Endodermal cell (in vitro differentiated cells): Measurements from ENCODE around the gene NRXN3. TPM values are rescaled to one million over a fixed set of nuclear protein-coding genes. Genes with fewer than 3 reads are reported as not detected.

Experiments
- DNase-seq: peaks from one replicate; pipeline ENCODE4 v3.0.0-alpha.2; 2017
- H3K27ac ChIP-seq: 2 replicates; pipeline ENCODE4 v1.5.1; 2013; ENCODE audit warnings: mild to moderate bottlenecking, low read depth, low read length, moderate library complexity
- H3K27me3 ChIP-seq: 2 replicates; pipeline ENCODE4 v1.6.1; 2013; ENCODE audit warnings: mild to moderate bottlenecking, low read length, moderate library complexity; ENCODE audit not compliant: insufficient read depth, control insufficient read depth, poor library complexity, severe bottlenecking
- H3K36me3 ChIP-seq: 2 replicates; pipeline ENCODE4 v1.7.0; 2013; ENCODE audit warnings: mild to moderate bottlenecking, low read length, moderate library complexity; ENCODE audit not compliant: control insufficient read depth, insufficient read depth
- H3K4me1 ChIP-seq: one replicate; pipeline ENCODE4 v1.7.0; 2013; ENCODE audit warnings: low read length; ENCODE audit not compliant: control insufficient read depth, insufficient read depth
- H3K4me3 ChIP-seq: 2 replicates; pipeline ENCODE4 v1.5.1; 2013; ENCODE audit warnings: mild to moderate bottlenecking, low read length, moderate library complexity
- H3K9ac ChIP-seq: 2 replicates; pipeline ENCODE4 v1.6.1; 2013; ENCODE audit warnings: mild to moderate bottlenecking, low read length, moderate library complexity; ENCODE audit not compliant: poor library complexity, severe bottlenecking; ENCODE audit errors: extremely low read depth
- H3K9me3 ChIP-seq: 2 replicates; pipeline ENCODE4 v1.6.1; 2013; ENCODE audit warnings: mild to moderate bottlenecking, low read length, moderate library complexity; ENCODE audit not compliant: control insufficient read depth
- H3K27ac Mint-ChIP-seq: 2 replicates; pipeline ENCODE4 v1.8.0; 2020; ENCODE audit warnings: mixed read lengths
- H3K27me3 Mint-ChIP-seq: 2 replicates; pipeline ENCODE4 v1.8.0; 2021; ENCODE audit warnings: mild to moderate bottlenecking, mixed read lengths; ENCODE audit not compliant: insufficient read depth
- H3K36me3 Mint-ChIP-seq: 2 replicates; pipeline ENCODE4 v1.8.0; 2020; ENCODE audit warnings: low read depth, mixed read lengths
- H3K4me1 Mint-ChIP-seq: 2 replicates; pipeline ENCODE4 v1.8.0; 2020; ENCODE audit warnings: mixed read lengths
- H3K4me3 Mint-ChIP-seq: 2 replicates; pipeline ENCODE4 v1.8.0; 2020; ENCODE audit warnings: mild to moderate bottlenecking, moderate library complexity, mixed read lengths
- H3K9me3 Mint-ChIP-seq: 2 replicates; pipeline ENCODE4 v1.8.0; 2020; ENCODE audit warnings: mild to moderate bottlenecking, mixed read lengths
- CTCF ChIP-seq: fragments of 200-600 bp; sonication (generic); conservative IDR thresholded peaks from 2 replicates; pipeline ENCODE4 v1.5.0; 2021; ENCODE audit warnings: antibody characterized with exemption, mild to moderate bottlenecking
- WGBS, 2 experiments: methylation state at CpG; one replicate each; pipeline versions ENCODE4 v1.1.5 to v1.1.7; 2013; ENCODE audit warnings: missing lambda C conversion rate in 2 of 2, mixed read lengths in 1 of 2; ENCODE audit not compliant: insufficient coverage in 1 of 2, insufficient read length in 1 of 2; 5-methylcytosine and 5-hydroxymethylcytosine counted together
- total RNA-seq, 2 donors: library from RNA; stranded (reverse); fragmentation: NEBNext Ultra II Directional in 1 of 2; extraction: Animal tissue kit (Norgen Biotek cat#: 25700) in 1 of 2; gene quantifications; 2 replicates in 1 of 2; 3 replicates in 1 of 2; pipeline ENCODE4 v1.2.1, GENCODE V29; 2021

NRXN3 gene
- total RNA-seq, 2 donors from 2014 or later, result 20.9 to 21.4 TPM

- Mint-ChIP-seq H3K4me3 (no peak overlapping the region), H3K27ac (no peak overlapping the region), H3K36me3 (no peaks in the 10 kb centered on the region), H3K9me3 (no peaks in the 10 kb centered on the region), H3K27me3 (no peaks in the 10 kb centered on the region), H3K4me1 (no peaks in the 10 kb centered on the region)
- peak overlapping the region; percentile 83 for H3K27ac ChIP-seq
- WGBS, 2 experiments, result 86 to 90% methylated on average over 6 to 7 of the region's 7 CpGs
- TF ChIP-seq CTCF, result no peak
- no peak overlapping the region for H3K9ac ChIP-seq
- no peaks in the 10 kb centered on the region for H3K36me3 ChIP-seq
- DNase-seq, result no peak
- no peaks in the 10 kb centered on the region for H3K9me3 ChIP-seq
- no peaks in the 10 kb centered on the region for H3K4me1 ChIP-seq
- no peak overlapping the region for H3K4me3 ChIP-seq
- H3K27me3 ChIP-seq, result no peaks in the 10 kb centered on the region
Observed at GRCh38 chr14:78491048-78491447, 320.9 kb downstream of the NRXN3 start.

GRCh38 chr14:78498062-78498595 lies 328.0 kb downstream of the NRXN3 start:
- TF ChIP-seq CTCF, result no peak
- Mint-ChIP-seq H3K27me3 (no peaks in the 10 kb centered on the region), H3K36me3 (no peaks in the 10 kb centered on the region), H3K4me1 (no peaks in the 10 kb centered on the region), H3K9me3 (no peaks in the 10 kb centered on the region), H3K27ac (no peak overlapping the region), H3K4me3 (no peak overlapping the region)
- Histone ChIP-seq H3K9me3 (no peaks in the 10 kb centered on the region), H3K9ac (no peak overlapping the region), H3K36me3 (no peaks in the 10 kb centered on the region), H3K4me1 (no peaks in the 10 kb centered on the region), H3K27me3 (no peaks in the 10 kb centered on the region), H3K4me3 (no peak overlapping the region), H3K27ac (no peak overlapping the region)
- DNase-seq, result no peak
- WGBS, 2 experiments, result 82 to 91% methylated on average over 2 of the region's 2 CpGs

- DNase-seq, result no peak
- no peak for TF ChIP-seq CTCF
- 91% methylated on average over 4 of the region's 4 CpGs for WGBS, 2 experiments
- Mint-ChIP-seq H3K27ac (no peak overlapping the region), H3K4me3 (no peak overlapping the region), H3K4me1 (peaks cover 4% of the 10 kb centered on the region), H3K27me3 (no peaks in the 10 kb centered on the region), H3K36me3 (no peaks in the 10 kb centered on the region), H3K9me3 (no peaks in the 10 kb centered on the region)
- no peaks in the 10 kb centered on the region for H3K4me1 ChIP-seq
- no peaks in the 10 kb centered on the region for H3K36me3 ChIP-seq
- H3K4me3 ChIP-seq, result no peak overlapping the region
- no peaks in the 10 kb centered on the region for H3K9me3 ChIP-seq
- H3K27me3 ChIP-seq, result no peaks in the 10 kb centered on the region
- no peak overlapping the region for H3K27ac ChIP-seq
- no peak overlapping the region for H3K9ac ChIP-seq
Observed at GRCh38 chr14:78501909-78502308, 331.7 kb downstream of the NRXN3 start.
